ENCODE measurements around the gene TAS2R39. TPM values are rescaled to one million over a fixed set of nuclear protein-coding genes. Genes with fewer than 3 reads are reported as not detected.
"Not testable (repeated sequence)": the region's sequence is repeated elsewhere in the genome, so short reads cannot be mapped to it uniquely, and the experiment has no call there.

The TAS2R39 gene
- total and polyA plus RNA-seq, 7 donors: not detected

DNA sequence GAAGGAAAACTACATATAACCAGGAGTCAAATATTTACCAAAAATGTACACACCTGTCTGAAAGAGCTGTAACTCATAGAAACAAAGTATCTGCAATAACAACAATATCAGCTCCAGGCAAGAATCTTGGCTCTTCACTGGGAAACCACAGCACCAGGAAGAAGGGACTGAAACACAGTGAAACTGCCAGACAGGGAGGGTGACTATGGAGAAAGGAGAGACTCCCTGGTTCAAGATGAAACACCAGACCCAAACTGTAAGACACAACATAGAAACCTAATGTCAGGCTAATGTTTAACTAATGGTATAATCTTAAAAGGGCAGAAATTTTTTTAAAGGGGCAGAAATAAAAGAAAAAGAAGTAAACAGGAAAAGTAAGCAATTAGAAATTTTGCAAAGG lies 11.5 kb upstream of the TAS2R39 start:
- intact Hi-C loops (cut with DNase I): no loop called here
- TF ChIP-seq, protein P1, sequence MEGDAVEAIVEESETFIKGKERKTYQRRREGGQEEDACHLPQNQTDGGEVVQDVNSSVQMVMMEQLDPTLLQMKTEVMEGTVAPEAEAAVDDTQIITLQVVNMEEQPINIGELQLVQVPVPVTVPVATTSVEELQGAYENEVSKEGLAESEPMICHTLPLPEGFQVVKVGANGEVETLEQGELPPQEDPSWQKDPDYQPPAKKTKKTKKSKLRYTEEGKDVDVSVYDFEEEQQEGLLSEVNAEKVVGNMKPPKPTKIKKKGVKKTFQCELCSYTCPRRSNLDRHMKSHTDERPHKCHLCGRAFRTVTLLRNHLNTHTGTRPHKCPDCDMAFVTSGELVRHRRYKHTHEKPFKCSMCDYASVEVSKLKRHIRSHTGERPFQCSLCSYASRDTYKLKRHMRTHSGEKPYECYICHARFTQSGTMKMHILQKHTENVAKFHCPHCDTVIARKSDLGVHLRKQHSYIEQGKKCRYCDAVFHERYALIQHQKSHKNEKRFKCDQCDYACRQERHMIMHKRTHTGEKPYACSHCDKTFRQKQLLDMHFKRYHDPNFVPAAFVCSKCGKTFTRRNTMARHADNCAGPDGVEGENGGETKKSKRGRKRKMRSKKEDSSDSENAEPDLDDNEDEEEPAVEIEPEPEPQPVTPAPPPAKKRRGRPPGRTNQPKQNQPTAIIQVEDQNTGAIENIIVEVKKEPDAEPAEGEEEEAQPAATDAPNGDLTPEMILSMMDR (IDR thresholded peaks at IDR 0.05): no peak
- TF ChIP-seq EP300 (IDR thresholded peaks at IDR 0.05) (no peak), POLR2A (IDR thresholded peaks at IDR 0.05) (no peak), POLR2AphosphoS5 (IDR thresholded peaks at IDR 0.05) (no peak)
- H3K9me3 ChIP-seq: no peaks in the 10 kb centered on the region

DNA sequence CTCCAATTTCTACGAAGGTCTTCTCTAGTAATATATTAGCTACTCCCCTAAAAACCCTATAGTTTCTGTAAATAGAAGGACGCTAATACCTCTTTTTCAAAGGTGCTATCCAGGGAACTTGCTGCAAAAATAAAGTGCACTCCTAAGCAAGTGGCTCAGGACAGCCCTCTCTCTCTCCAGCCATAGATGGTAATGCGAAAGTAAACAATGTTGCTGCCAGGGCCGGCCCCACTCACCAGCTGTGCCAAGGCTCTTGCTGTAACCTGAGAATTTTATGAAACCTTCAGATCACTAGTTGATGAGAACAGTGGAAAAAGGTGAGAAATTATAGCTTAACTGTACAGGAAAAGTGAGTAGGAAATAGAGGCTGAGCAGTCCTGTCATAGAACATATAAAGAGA lies 10.9 kb upstream of the TAS2R39 start:
- H3K4me3 ChIP-seq: peak overlapping the region in 2 of 4 donors; percentile 8 to 9
- H3K27ac ChIP-seq: no peak overlapping the region
- TF ChIP-seq POLR2AphosphoS5 (IDR thresholded peaks at IDR 0.05) (no peak), POLR2A (IDR thresholded peaks at IDR 0.05) (no peak), EP300 (IDR thresholded peaks at IDR 0.05) (no peak)
- TF ChIP-seq, protein P1 (IDR thresholded peaks at IDR 0.05): no peak
- H3K36me3 ChIP-seq: no peaks in the 10 kb centered on the region
- H3K27me3 ChIP-seq: no peaks in the 10 kb centered on the region
- H3K4me1 ChIP-seq: peaks cover 0 to 15% (median 10%) of the 10 kb centered on the region in 4 donors
- peak; percentile 67 for DNase-seq
- WGBS, 2 donors: 15 to 54% methylated on average over 4 of the region's 4 CpGs
- intact Hi-C loops (cut with DNase I): no loop called here
- no peaks in the 10 kb centered on the region for H3K9me3 ChIP-seq

More for the DNA sequence above, 11.5 kb upstream of the TAS2R39 start:
- DNase-seq: no peak
- Histone ChIP-seq H3K27ac (no peak overlapping the region), H3K4me1 (peaks cover 0 to 15% (median 10%) of the 10 kb centered on the region in 4 donors), H3K4me3 (no peak overlapping the region), H3K36me3 (no peaks in the 10 kb centered on the region), H3K27me3 (no peaks in the 10 kb centered on the region)

DNA sequence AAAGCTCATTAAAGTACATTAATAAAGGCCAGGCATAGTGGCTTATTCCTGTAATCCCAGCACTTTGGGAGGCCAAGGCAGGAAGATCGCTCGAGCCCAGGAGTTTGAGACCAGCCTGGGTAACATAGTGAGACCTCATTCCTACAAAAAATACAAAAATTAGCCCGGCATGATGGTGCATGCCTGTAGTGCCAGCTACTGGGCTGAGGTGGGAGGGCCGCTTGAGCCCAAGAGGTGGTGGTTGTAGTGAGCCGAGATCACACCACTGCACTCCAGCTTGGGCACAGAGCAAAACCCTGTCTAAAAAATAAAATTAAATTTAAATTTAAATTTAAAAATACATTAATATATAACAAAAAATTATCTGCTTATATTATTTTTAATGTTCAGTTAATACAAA lies 7.1 kb upstream of the TAS2R39 start:
- peaks cover 0 to 15% (median 10%) of the 10 kb centered on the region in 4 donors for H3K4me1 ChIP-seq
- no peaks in the 10 kb centered on the region for H3K36me3 ChIP-seq
- no peak overlapping the region for H3K4me3 ChIP-seq
- WGBS, 2 donors: 95 to 97% methylated on average over 5 of the region's 5 CpGs
- no peak for DNase-seq
- no peak overlapping the region for H3K27ac ChIP-seq
- intact Hi-C loops (cut with DNase I): no loop called here
- TF ChIP-seq POLR2A (IDR thresholded peaks at IDR 0.05): no peak
- no peak for TF ChIP-seq EP300 (IDR thresholded peaks at IDR 0.05)
- TF ChIP-seq, protein P1 (IDR thresholded peaks at IDR 0.05): no peak
- no peak for TF ChIP-seq POLR2AphosphoS5 (IDR thresholded peaks at IDR 0.05)
- H3K27me3 ChIP-seq: no peaks in the 10 kb centered on the region
- H3K9me3 ChIP-seq: peaks cover 0 to 6% (median 2%) of the 10 kb centered on the region in 4 donors

DNA sequence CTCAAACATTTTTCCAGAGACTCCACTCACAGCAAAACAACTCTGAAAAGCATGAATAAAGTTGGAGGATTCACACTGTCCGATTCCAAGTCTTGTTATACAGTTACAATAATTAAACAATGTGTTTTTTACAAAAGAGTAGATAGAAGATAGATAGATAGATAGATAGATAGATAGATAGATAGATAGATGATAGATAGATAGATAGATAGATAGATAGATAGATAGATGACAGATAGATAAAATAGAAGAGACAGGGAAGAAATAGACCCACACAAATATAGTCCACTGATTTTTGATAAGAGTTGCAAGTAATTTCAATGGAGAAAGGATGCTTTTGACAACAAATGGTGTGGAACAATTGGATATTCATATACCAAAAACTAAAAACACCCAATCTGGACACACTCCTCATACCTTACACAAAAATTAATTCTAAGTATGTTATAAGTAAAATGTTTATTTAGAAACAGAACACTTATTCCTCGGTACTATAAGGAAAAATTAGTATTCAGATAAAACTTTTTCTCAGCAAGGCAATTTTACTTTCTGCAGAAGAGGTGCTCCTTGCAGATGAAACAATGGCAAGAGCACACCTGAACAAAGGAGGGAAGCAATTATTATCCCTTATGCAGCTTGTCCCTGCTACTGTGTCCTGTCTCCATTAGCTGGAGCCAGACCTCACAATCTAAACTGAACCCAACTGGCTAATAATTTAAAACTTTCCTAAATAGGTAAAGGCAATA lies 5.7 kb upstream of the TAS2R39 start:
- TF ChIP-seq, protein P1 (IDR thresholded peaks at IDR 0.05): no peak
- TF ChIP-seq POLR2AphosphoS5 (IDR thresholded peaks at IDR 0.05) (no peak), POLR2A (IDR thresholded peaks at IDR 0.05) (no peak), EP300 (IDR thresholded peaks at IDR 0.05) (no peak)
- Histone ChIP-seq H3K27ac (no peak overlapping the region), H3K4me3 (no peak overlapping the region), H3K4me1 (peaks cover 0 to 4% (median 1%) of the 10 kb centered on the region in 4 donors), H3K27me3 (no peaks in the 10 kb centered on the region), H3K9me3 (peaks cover 0 to 6% (median 2%) of the 10 kb centered on the region in 4 donors), H3K36me3 (no peaks in the 10 kb centered on the region)
- no peak for DNase-seq
- 87 to 91% methylated on average over 2 of the region's 2 CpGs for WGBS, 2 donors
- intact Hi-C loops (cut with DNase I): no loop called here

DNA sequence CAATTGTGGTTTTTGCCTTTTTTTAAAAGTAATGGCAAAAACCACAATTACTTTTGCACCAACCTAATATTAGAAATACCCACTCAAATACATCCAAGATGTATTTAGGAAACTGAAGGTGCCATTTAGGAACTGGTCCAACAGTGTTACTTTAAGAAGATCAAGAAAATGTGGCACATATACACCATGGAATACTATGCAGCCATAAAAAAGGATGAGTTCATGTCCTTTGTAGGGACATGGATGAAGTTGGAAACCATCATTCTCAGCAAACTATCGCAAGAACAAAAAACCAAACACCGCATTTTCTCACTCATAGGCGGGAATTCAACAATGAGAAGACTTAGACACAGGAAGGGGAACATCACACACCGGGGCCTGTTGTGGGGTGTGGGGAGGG lies 2.4 kb upstream of the TAS2R39 start:
- H3K4me3 ChIP-seq; intact Hi-C loops (cut with DNase I); H3K9me3 ChIP-seq; DNase-seq; H3K4me1 ChIP-seq; H3K27ac ChIP-seq; H3K36me3 ChIP-seq; H3K27me3 ChIP-seq: not testable (repeated sequence)
- 84 to 92% methylated on average over 4 of the region's 4 CpGs for WGBS, 2 donors

Data from sigmoid colon (tissue), 7 donors.